H1 (cell line): Measurements from ENCODE around the gene LDAH. TPM values are rescaled to one million over a fixed set of nuclear protein-coding genes. Genes with fewer than 3 reads are reported as not detected.
A peak's percentile ranks its signal among the peaks of the same experiment; 100 is the strongest.

Experiments used
- KDM5A ChIP-seq: fragments of 200-600 bp; IDR thresholded peaks from 2 replicates; pipeline ENCODE4 v1.7.1; 2012; ENCODE audit warnings: mild to moderate bottlenecking, low read length, inconsistent platforms, mixed read lengths
- PHF8 ChIP-seq: fragments of 200-600 bp; sonication (generic); conservative IDR thresholded peaks from 2 replicates; pipeline ENCODE4 v1.7.1; 2012; ENCODE audit warnings: low read depth, mild to moderate bottlenecking, inconsistent platforms, low read length, moderate library complexity
- RBBP5 ChIP-seq: IDR thresholded peaks from 2 replicates; pipeline ENCODE4 v1.7.1; 2012; ENCODE audit warnings: low read depth, mild to moderate bottlenecking, inconsistent platforms, low read length, moderate library complexity, borderline replicate concordance
- SIX5 ChIP-seq: IDR thresholded peaks from 2 replicates; pipeline ENCODE4 v1.6.1; 2011; ENCODE audit warnings: mild to moderate bottlenecking, low read depth, low read length
- SRF ChIP-seq: IDR thresholded peaks from 2 replicates; pipeline ENCODE4 v1.6.1; 2011; ENCODE audit warnings: mild to moderate bottlenecking, low read depth, low read length, moderate library complexity
- TAF7 ChIP-seq: optimal IDR thresholded peaks from 2 replicates; pipeline ENCODE3; 2011; ENCODE audit warnings: low read depth, mild to moderate bottlenecking, inconsistent platforms, low read length, moderate library complexity, borderline replicate concordance
- polyA plus RNA-seq, 7 experiments: library from polyadenylated mRNA; depleted of rRNA in 3 of 7; stranded (reverse) in 5 of 7; unstranded in 2 of 7; fragments of >200 nt in 5 of 7; fragments of 200-250 nt in 2 of 7; gene quantifications; 1 replicate in 5 of 7; 2 replicates in 1 of 7; 4 replicates in 1 of 7; pipeline versions ENCODE4 v1.2.1 to v1.2.3, GENCODE V29; 2011 to 2013; ENCODE audit warnings: missing spikeins in 2 of 7, mixed read lengths in 2 of 7
- total RNA-seq: library from RNA; stranded (reverse); fragmentation: NEBNext Ultra II Directional; extraction: Animal tissue kit (Norgen Biotek cat#: 25700); gene quantifications from 2 replicates; pipeline ENCODE4 v1.2.1, GENCODE V29; 2021
- TF ChIP-seq, protein P1 (sequence below): IDR thresholded peaks from 2 replicates; pipeline ENCODE4 v1.6.1; 2011; ENCODE audit warnings: low read length, improper control_type of control experiment
- TF ChIP-seq, protein P2 (sequence below): fragments of 300-600 bp; sonication (generic); IDR thresholded peaks from 2 replicates; pipeline ENCODE4 v1.7.1; 2012; ENCODE audit warnings: low read length, moderate library complexity, mild to moderate bottlenecking, inconsistent platforms; ENCODE audit not compliant: insufficient replicate concordance

LDAH gene
- total and polyA plus RNA-seq, 2 of the 8 experiments (the other 6 are each of a cell fraction or from before 2014, with no cell fraction given): 10.9 to 26.3 TPM

DNA sequence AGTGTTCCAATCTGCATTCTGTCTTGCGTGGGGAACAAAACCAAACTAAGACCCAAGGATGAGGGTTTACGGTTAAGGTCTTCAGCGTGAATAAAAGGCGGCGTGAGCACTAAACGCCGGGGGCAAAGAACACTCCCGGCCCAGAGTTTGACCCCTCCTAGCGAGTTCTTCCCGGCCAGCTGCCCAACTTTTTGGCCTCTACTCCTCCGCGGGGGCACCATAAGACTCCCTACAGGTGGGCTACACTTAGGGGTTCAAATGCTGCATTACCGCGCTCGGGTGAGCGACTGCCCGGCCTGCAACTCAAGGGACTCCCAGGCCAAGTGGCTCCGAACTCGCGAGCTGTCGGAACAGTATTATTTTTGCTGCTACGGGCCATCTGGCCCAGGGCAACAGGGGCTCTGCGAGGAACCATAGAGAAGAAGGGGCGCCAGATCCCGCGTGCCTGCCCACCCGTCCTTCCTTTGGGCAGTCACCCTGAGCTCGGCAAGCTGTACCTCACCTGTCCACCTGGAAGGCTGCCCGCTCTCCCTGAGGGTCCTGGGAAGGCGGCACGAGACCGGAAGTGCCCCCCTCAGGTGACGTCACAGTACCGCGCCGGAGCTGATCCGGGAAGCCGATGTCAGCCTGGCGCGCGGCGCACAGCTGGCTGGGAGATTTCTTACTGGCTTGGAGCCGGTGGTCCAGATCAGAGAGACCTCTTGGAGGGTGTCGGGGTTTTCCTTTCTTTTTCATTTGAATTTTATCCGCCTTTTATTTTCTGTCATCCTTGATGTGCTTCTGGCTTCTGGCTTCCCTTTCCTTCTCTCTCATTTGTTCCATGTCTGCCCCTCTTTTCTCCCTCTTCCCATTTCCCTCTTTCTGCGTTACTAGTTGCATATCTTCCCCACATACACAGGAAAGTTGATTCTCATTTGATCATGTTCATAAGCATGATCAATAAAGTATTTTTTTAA, at the start of gene LDAH (continued):
- TF ChIP-seq, protein P1, sequence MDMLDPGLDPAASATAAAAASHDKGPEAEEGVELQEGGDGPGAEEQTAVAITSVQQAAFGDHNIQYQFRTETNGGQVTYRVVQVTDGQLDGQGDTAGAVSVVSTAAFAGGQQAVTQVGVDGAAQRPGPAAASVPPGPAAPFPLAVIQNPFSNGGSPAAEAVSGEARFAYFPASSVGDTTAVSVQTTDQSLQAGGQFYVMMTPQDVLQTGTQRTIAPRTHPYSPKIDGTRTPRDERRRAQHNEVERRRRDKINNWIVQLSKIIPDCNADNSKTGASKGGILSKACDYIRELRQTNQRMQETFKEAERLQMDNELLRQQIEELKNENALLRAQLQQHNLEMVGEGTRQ: peak; percentile 88
- TF ChIP-seq SIX5 (no peak), TAF7 (peak; percentile 50), PHF8 (peak; percentile 93), RBBP5 (no peak), KDM5A (no peak), SRF (peak; percentile 80)
- TF ChIP-seq, protein P2, sequence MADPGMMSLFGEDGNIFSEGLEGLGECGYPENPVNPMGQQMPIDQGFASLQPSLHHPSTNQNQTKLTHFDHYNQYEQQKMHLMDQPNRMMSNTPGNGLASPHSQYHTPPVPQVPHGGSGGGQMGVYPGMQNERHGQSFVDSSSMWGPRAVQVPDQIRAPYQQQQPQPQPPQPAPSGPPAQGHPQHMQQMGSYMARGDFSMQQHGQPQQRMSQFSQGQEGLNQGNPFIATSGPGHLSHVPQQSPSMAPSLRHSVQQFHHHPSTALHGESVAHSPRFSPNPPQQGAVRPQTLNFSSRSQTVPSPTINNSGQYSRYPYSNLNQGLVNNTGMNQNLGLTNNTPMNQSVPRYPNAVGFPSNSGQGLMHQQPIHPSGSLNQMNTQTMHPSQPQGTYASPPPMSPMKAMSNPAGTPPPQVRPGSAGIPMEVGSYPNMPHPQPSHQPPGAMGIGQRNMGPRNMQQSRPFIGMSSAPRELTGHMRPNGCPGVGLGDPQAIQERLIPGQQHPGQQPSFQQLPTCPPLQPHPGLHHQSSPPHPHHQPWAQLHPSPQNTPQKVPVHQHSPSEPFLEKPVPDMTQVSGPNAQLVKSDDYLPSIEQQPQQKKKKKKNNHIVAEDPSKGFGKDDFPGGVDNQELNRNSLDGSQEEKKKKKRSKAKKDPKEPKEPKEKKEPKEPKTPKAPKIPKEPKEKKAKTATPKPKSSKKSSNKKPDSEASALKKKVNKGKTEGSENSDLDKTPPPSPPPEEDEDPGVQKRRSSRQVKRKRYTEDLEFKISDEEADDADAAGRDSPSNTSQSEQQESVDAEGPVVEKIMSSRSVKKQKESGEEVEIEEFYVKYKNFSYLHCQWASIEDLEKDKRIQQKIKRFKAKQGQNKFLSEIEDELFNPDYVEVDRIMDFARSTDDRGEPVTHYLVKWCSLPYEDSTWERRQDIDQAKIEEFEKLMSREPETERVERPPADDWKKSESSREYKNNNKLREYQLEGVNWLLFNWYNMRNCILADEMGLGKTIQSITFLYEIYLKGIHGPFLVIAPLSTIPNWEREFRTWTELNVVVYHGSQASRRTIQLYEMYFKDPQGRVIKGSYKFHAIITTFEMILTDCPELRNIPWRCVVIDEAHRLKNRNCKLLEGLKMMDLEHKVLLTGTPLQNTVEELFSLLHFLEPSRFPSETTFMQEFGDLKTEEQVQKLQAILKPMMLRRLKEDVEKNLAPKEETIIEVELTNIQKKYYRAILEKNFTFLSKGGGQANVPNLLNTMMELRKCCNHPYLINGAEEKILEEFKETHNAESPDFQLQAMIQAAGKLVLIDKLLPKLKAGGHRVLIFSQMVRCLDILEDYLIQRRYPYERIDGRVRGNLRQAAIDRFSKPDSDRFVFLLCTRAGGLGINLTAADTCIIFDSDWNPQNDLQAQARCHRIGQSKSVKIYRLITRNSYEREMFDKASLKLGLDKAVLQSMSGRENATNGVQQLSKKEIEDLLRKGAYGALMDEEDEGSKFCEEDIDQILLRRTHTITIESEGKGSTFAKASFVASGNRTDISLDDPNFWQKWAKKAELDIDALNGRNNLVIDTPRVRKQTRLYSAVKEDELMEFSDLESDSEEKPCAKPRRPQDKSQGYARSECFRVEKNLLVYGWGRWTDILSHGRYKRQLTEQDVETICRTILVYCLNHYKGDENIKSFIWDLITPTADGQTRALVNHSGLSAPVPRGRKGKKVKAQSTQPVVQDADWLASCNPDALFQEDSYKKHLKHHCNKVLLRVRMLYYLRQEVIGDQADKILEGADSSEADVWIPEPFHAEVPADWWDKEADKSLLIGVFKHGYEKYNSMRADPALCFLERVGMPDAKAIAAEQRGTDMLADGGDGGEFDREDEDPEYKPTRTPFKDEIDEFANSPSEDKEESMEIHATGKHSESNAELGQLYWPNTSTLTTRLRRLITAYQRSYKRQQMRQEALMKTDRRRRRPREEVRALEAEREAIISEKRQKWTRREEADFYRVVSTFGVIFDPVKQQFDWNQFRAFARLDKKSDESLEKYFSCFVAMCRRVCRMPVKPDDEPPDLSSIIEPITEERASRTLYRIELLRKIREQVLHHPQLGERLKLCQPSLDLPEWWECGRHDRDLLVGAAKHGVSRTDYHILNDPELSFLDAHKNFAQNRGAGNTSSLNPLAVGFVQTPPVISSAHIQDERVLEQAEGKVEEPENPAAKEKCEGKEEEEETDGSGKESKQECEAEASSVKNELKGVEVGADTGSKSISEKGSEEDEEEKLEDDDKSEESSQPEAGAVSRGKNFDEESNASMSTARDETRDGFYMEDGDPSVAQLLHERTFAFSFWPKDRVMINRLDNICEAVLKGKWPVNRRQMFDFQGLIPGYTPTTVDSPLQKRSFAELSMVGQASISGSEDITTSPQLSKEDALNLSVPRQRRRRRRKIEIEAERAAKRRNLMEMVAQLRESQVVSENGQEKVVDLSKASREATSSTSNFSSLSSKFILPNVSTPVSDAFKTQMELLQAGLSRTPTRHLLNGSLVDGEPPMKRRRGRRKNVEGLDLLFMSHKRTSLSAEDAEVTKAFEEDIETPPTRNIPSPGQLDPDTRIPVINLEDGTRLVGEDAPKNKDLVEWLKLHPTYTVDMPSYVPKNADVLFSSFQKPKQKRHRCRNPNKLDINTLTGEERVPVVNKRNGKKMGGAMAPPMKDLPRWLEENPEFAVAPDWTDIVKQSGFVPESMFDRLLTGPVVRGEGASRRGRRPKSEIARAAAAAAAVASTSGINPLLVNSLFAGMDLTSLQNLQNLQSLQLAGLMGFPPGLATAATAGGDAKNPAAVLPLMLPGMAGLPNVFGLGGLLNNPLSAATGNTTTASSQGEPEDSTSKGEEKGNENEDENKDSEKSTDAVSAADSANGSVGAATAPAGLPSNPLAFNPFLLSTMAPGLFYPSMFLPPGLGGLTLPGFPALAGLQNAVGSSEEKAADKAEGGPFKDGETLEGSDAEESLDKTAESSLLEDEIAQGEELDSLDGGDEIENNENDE: no peak
